Stimulated activated CD4-positive, alpha-beta T cell treated with anti-CD3 and anti-CD28 coated beads, Interleukin-1b, Interleukin-23, amount 100 ng/mL, for 1 hour (primary cell): ENCODE measurements around the gene ACP7.
"Not testable (repeated sequence)": the region's sequence is repeated elsewhere in the genome, so short reads cannot be mapped to it uniquely, and the experiment has no call there.

ENCODE experiments used
- DNase-seq, 2 donors: peaks; one replicate each; pipeline ENCODE4 v3.0.0-alpha.2; 2020; ENCODE audit warnings: low read depth in 2 of 2

Gene ACP7

GRCh38 chr19:39131255-39131755 is 47.1 kb downstream of the ACP7 start:
- no peak for DNase-seq

- DNase-seq, result no peak
Measured at GRCh38 chr19:39132344-39132969, 48.3 kb downstream of the ACP7 start.

GRCh38 chr19:39133431-39134270 is 49.5 kb downstream of the ACP7 start:
- DNase-seq, result no peak

GRCh38 chr19:39135701-39136100 is 51.5 kb downstream of the ACP7 start:
- no peak for DNase-seq

GRCh38 chr19:39136225-39136940 is 52.2 kb downstream of the ACP7 start:
- no peak for DNase-seq

- no peak for DNase-seq
Measured at GRCh38 chr19:39137131-39137530, 53.0 kb downstream of the ACP7 start.

- no peak for DNase-seq
Measured at GRCh38 chr19:39138221-39139211, 54.3 kb downstream of the ACP7 start.

- DNase-seq, result no peak
Measured at GRCh38 chr19:39139305-39139874, 55.2 kb downstream of the ACP7 start.

GRCh38 chr19:39139971-39140453 is 55.8 kb downstream of the ACP7 start:
- DNase-seq, result no peak

- DNase-seq, result no peak
Measured at GRCh38 chr19:39140594-39140993, 56.4 kb downstream of the ACP7 start.

GRCh38 chr19:39141929-39142328 is 57.8 kb downstream of the ACP7 start:
- no peak for DNase-seq

- DNase-seq, result no peak
Measured at GRCh38 chr19:39142630-39143029, 58.5 kb downstream of the ACP7 start.

GRCh38 chr19:39143757-39144289 is 59.7 kb downstream of the ACP7 start:
- DNase-seq, result not testable (repeated sequence)

GRCh38 chr19:39144290-39145071 is 60.3 kb downstream of the ACP7 start:
- DNase-seq, result no peak

GRCh38 chr19:39145180-39145953 is 61.2 kb downstream of the ACP7 start:
- no peak for DNase-seq

GRCh38 chr19:39146091-39146490 is 61.9 kb downstream of the ACP7 start:
- no peak for DNase-seq

- DNase-seq, result no peak
Measured at GRCh38 chr19:39146686-39147450, 62.7 kb downstream of the ACP7 start.

- no peak for DNase-seq
Measured at GRCh38 chr19:39147480-39147879, 63.3 kb downstream of the ACP7 start.
